T-cell (primary cell): ENCODE data around the gene SORCS1. TPM values are rescaled to one million over a fixed set of nuclear protein-coding genes. Genes with fewer than 3 reads are reported as not detected.

Experiments
- ATAC-seq, 4 experiments: fragments of 200-7000 bp in 3 of 4; fragments of 150-1000 bp in 1 of 4; cut with Tn5 transposase; replicated peaks in 1 of 4; 1 replicate in 3 of 4; 2 replicates in 1 of 4; pipeline ENCODE4 v1.10.0; 2021; ENCODE audit warnings: moderate library complexity in 3 of 4, mild to moderate bottlenecking in 2 of 4, moderate number of reproducible peaks in 1 of 4
- CTCF ChIA-PET, 2 donors: fragments of 300-600 bp; sonication (Branson Sonifier 250); formaldehyde crosslinking; loops; one replicate each; lab custom pipeline; 2022; ENCODE audit warnings: antibody characterized with exemption in 2 of 2; lab: Charles Lee
- POLR2A ChIA-PET, 2 donors: fragments of 300-600 bp; sonication (Branson Sonifier 250); formaldehyde crosslinking; loops; one replicate each; lab custom pipeline; 2022; ENCODE audit warnings: antibody characterized with exemption in 2 of 2; lab: Charles Lee
- DNase-seq, 35 experiments: peaks; one replicate each; pipeline versions ENCODE4 v3.0.0 to v3.0.0-alpha.2; 2013 to 2023
- H3K27ac ChIP-seq: one replicate; pipeline ENCODE4 v1.5.1; 2013; ENCODE audit warnings: low read length
- H3K27me3 ChIP-seq, 2 experiments: replicated peaks in 1 of 2; 1 replicate in 1 of 2; 2 replicates in 1 of 2; pipeline versions ENCODE4 v1.6.1 to v1.7.0; 2013; ENCODE audit warnings: low read length in 1 of 2, mixed read lengths in 1 of 2; ENCODE audit not compliant: control insufficient read depth in 2 of 2, insufficient read depth in 2 of 2; ENCODE audit errors: extremely low read depth in 1 of 2
- H3K36me3 ChIP-seq, 2 donors: 1 replicate in 1 of 2; 2 replicates in 1 of 2; pipeline versions ENCODE4 v1.6.1 to v1.7.0; 2013; ENCODE audit warnings: low read length in 1 of 2; ENCODE audit not compliant: control insufficient read depth in 2 of 2, insufficient read depth in 1 of 2; ENCODE audit errors: extremely low read depth in 1 of 2
- H3K4me1 ChIP-seq, 2 experiments: 1 replicate in 1 of 2; 2 replicates in 1 of 2; pipeline versions ENCODE4 v1.6.1 to v1.7.0; 2013; ENCODE audit warnings: low read length in 2 of 2, mixed read lengths in 1 of 2; ENCODE audit not compliant: insufficient read depth in 2 of 2, control insufficient read depth in 1 of 2; ENCODE audit errors: extremely low read depth in 1 of 2
- H3K4me3 ChIP-seq, 2 donors: 1 replicate in 1 of 2; 2 replicates in 1 of 2; pipeline versions ENCODE4 v1.5.1 to v1.7.0; 2013; ENCODE audit warnings: mild to moderate bottlenecking in 2 of 2, low read length in 1 of 2, moderate library complexity in 1 of 2; ENCODE audit not compliant: control insufficient read depth in 1 of 2; ENCODE audit errors: extremely low read depth in 1 of 2
- H3K9me3 ChIP-seq: 2 replicates; pipeline ENCODE4 v1.7.0; 2013
- H3K27ac Mint-ChIP-seq, 2 donors: one replicate each; pipeline ENCODE4 v1.8.0; 2020 to 2021; ENCODE audit warnings: mild to moderate bottlenecking in 2 of 2, mixed read lengths in 2 of 2
- H3K27me3 Mint-ChIP-seq, 2 donors: one replicate each; pipeline ENCODE4 v1.8.0; 2021 to 2022; ENCODE audit warnings: mixed read lengths in 2 of 2
- H3K36me3 Mint-ChIP-seq: one replicate; pipeline ENCODE4 v1.8.0; 2021; ENCODE audit warnings: mixed read lengths
- H3K4me1 Mint-ChIP-seq, 3 donors: one replicate each; pipeline ENCODE4 v1.8.0; 2020 to 2022; ENCODE audit warnings: mixed read lengths in 3 of 3, mild to moderate bottlenecking in 1 of 3
- H3K4me3 Mint-ChIP-seq, 3 donors: one replicate each; pipeline ENCODE4 v1.8.0; 2020 to 2022; ENCODE audit warnings: mild to moderate bottlenecking in 3 of 3, mixed read lengths in 3 of 3, moderate library complexity in 3 of 3
- H3K9me3 Mint-ChIP-seq, 3 donors: one replicate each; pipeline ENCODE4 v1.8.0; 2020 to 2022; ENCODE audit warnings: mixed read lengths in 3 of 3
- WGBS: methylation state at CpG from one replicate; pipeline ENCODE4 v1.1.5; 2013; ENCODE audit warnings: missing lambda C conversion rate; ENCODE audit not compliant: insufficient coverage; 5-methylcytosine and 5-hydroxymethylcytosine counted together
- total RNA-seq, 35 experiments: library from RNA in 6 of 35; stranded (reverse) in 6 of 35; fragments of 120-200 nt in 1 of 35; gene quantifications; one replicate each; pipeline versions ENCODE4 v1.2.1 to v1.2.4 and lab custom pipeline; 2013 to 2026

Gene SORCS1
- total RNA-seq, 5 donors from 2014 or later (not counting 1 experiment from before 2014, with no cell fraction given), result not detected

GRCh38 chr10:106898446-106898845, 266.1 kb downstream of the SORCS1 start:
- DNase-seq (no peak), ATAC-seq (no peak)
- no CpG with 5 or more reads among the region's 4 CpGs for WGBS
- H3K9me3 Mint-ChIP-seq, result peaks cover 0 to 14% (median 3%) of the 10 kb centered on the region in 3 donors
- ChIA-PET CTCF (no interaction called here), POLR2A (no interaction called here)
- H3K36me3 Mint-ChIP-seq, result no peaks in the 10 kb centered on the region
- no peak overlapping the region for H3K4me3 ChIP-seq
- H3K36me3 ChIP-seq, result no peaks in the 10 kb centered on the region
- no peaks in the 10 kb centered on the region for H3K27me3 Mint-ChIP-seq
- no peaks in the 10 kb centered on the region for H3K9me3 ChIP-seq
- H3K27me3 ChIP-seq, result no peaks in the 10 kb centered on the region
- no peak overlapping the region for H3K4me3 Mint-ChIP-seq
- H3K27ac Mint-ChIP-seq, result no peak overlapping the region
- H3K27ac ChIP-seq, result no peak overlapping the region
- H3K4me1 Mint-ChIP-seq, result no peaks in the 10 kb centered on the region
- no peaks in the 10 kb centered on the region for H3K4me1 ChIP-seq

GRCh38 chr10:106897719-106898118, 266.8 kb downstream of the SORCS1 start:
- H3K27ac ChIP-seq, result no peak overlapping the region
- no peaks in the 10 kb centered on the region for H3K36me3 Mint-ChIP-seq
- no peak overlapping the region for H3K4me3 ChIP-seq
- H3K4me3 Mint-ChIP-seq, result no peak overlapping the region
- no peaks in the 10 kb centered on the region for H3K27me3 Mint-ChIP-seq
- no peaks in the 10 kb centered on the region for H3K9me3 ChIP-seq
- DNase-seq, result no peak
- no peaks in the 10 kb centered on the region for H3K4me1 Mint-ChIP-seq
- no peaks in the 10 kb centered on the region for H3K36me3 ChIP-seq
- no peak for ATAC-seq
- ChIA-PET POLR2A (no interaction called here), CTCF (no interaction called here)
- no peak overlapping the region for H3K27ac Mint-ChIP-seq
- H3K4me1 ChIP-seq, result no peaks in the 10 kb centered on the region
- 91% methylated on average over 5 of the region's 7 CpGs for WGBS
- no peaks in the 10 kb centered on the region for H3K27me3 ChIP-seq
- peaks cover 0 to 14% (median 3%) of the 10 kb centered on the region in 3 donors for H3K9me3 Mint-ChIP-seq

- Histone ChIP-seq H3K9me3 (no peaks in the 10 kb centered on the region), H3K4me1 (no peaks in the 10 kb centered on the region), H3K27me3 (no peaks in the 10 kb centered on the region), H3K27ac (no peak overlapping the region), H3K4me3 (no peak overlapping the region), H3K36me3 (no peaks in the 10 kb centered on the region)
- no peak overlapping the region for H3K4me3 Mint-ChIP-seq
- no CpG with 5 or more reads among the region's 1 CpG for WGBS
- H3K36me3 Mint-ChIP-seq, result no peaks in the 10 kb centered on the region
- ChIA-PET CTCF (no interaction called here), POLR2A (no interaction called here)
- H3K27me3 Mint-ChIP-seq, result no peaks in the 10 kb centered on the region
- DNase-seq, result no peak
- no peak overlapping the region for H3K27ac Mint-ChIP-seq
- H3K9me3 Mint-ChIP-seq, result peaks cover 0 to 9% (median 3%) of the 10 kb centered on the region in 3 donors
- no peak for ATAC-seq
- no peaks in the 10 kb centered on the region for H3K4me1 Mint-ChIP-seq
Measured at GRCh38 chr10:106894692-106895091, 269.8 kb downstream of the SORCS1 start.

GRCh38 chr10:106877574-106877973, 286.9 kb downstream of the SORCS1 start:
- no peak for DNase-seq
- H3K27me3 Mint-ChIP-seq, result no peaks in the 10 kb centered on the region
- H3K4me1 ChIP-seq, result no peaks in the 10 kb centered on the region
- H3K36me3 ChIP-seq, result no peaks in the 10 kb centered on the region
- H3K4me3 ChIP-seq, result no peak overlapping the region
- no peaks in the 10 kb centered on the region for H3K27me3 ChIP-seq
- no peaks in the 10 kb centered on the region for H3K36me3 Mint-ChIP-seq
- H3K4me1 Mint-ChIP-seq, result no peaks in the 10 kb centered on the region
- H3K4me3 Mint-ChIP-seq, result no peak overlapping the region
- no peak for ATAC-seq
- no peaks in the 10 kb centered on the region for H3K9me3 ChIP-seq
- peaks cover 9 to 21% (median 10%) of the 10 kb centered on the region in 3 donors for H3K9me3 Mint-ChIP-seq
- no peak overlapping the region for H3K27ac Mint-ChIP-seq
- no peak overlapping the region for H3K27ac ChIP-seq
- POLR2A ChIA-PET, result no interaction called here
- WGBS, result 64% methylated on average over 2 of the region's 5 CpGs
- CTCF ChIA-PET, result no interaction called here

GRCh38 chr10:106874604-106874889, 290.0 kb downstream of the SORCS1 start:
- H3K4me1 ChIP-seq, result no peaks in the 10 kb centered on the region
- no peak for DNase-seq
- Mint-ChIP-seq H3K4me3 (no peak overlapping the region), H3K4me1 (no peaks in the 10 kb centered on the region), H3K36me3 (no peaks in the 10 kb centered on the region), H3K27me3 (no peaks in the 10 kb centered on the region), H3K27ac (no peak overlapping the region), H3K9me3 (peaks cover 9 to 17% (median 13%) of the 10 kb centered on the region in 3 donors)
- ATAC-seq, result no peak
- H3K36me3 ChIP-seq, result no peaks in the 10 kb centered on the region
- no peak overlapping the region for H3K27ac ChIP-seq
- CTCF ChIA-PET, result no interaction called here
- no peak overlapping the region for H3K4me3 ChIP-seq
- no peaks in the 10 kb centered on the region for H3K9me3 ChIP-seq
- POLR2A ChIA-PET, result no interaction called here
- no peaks in the 10 kb centered on the region for H3K27me3 ChIP-seq
- WGBS, result 100% methylated on average over 1 of the region's 2 CpGs

- H3K4me3 ChIP-seq, result no peak overlapping the region
- ChIA-PET CTCF (no interaction called here), POLR2A (no interaction called here)
- Mint-ChIP-seq H3K9me3 (peaks cover 9 to 17% (median 12%) of the 10 kb centered on the region in 3 donors), H3K27ac (no peak overlapping the region), H3K36me3 (no peaks in the 10 kb centered on the region), H3K27me3 (no peaks in the 10 kb centered on the region), H3K4me3 (no peak overlapping the region), H3K4me1 (no peaks in the 10 kb centered on the region)
- no peaks in the 10 kb centered on the region for H3K36me3 ChIP-seq
- H3K9me3 ChIP-seq, result no peaks in the 10 kb centered on the region
- no peaks in the 10 kb centered on the region for H3K27me3 ChIP-seq
- no peaks in the 10 kb centered on the region for H3K4me1 ChIP-seq
- no peak overlapping the region for H3K27ac ChIP-seq
- ATAC-seq (no peak), DNase-seq (no peak)
- WGBS, result 68% methylated on average over 4 of the region's 5 CpGs
Measured at GRCh38 chr10:106873770-106874603, 290.5 kb downstream of the SORCS1 start.
